HG02885 (cell line): Measurements from ENCODE around the gene GNA15.
"Not testable (repeated sequence)": the region's sequence is repeated elsewhere in the genome, so short reads cannot be mapped to it uniquely, and the experiment has no call there.

Source experiments
- ATAC-seq: cut with Tn5 transposase; IDR thresholded peaks from one replicate; pipeline ENCODE4 v1.9.1; 2021; ENCODE audit warnings: mild to moderate bottlenecking; ENCODE audit not compliant: unreplicated experiment, poor library complexity

The GNA15 gene, protein sequence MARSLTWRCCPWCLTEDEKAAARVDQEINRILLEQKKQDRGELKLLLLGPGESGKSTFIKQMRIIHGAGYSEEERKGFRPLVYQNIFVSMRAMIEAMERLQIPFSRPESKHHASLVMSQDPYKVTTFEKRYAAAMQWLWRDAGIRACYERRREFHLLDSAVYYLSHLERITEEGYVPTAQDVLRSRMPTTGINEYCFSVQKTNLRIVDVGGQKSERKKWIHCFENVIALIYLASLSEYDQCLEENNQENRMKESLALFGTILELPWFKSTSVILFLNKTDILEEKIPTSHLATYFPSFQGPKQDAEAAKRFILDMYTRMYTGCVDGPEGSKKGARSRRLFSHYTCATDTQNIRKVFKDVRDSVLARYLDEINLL

GRCh38 chr19:3135961-3136683, at the start of gene GNA15:
TSS of gene GNA15 (plus strand) at chr19:3136033. CDS start at chr19:3136451, 418 bp downstream.
- ATAC-seq: no peak

GRCh38 chr19:3087769-3088168, 48.1 kb upstream of the GNA15 start:
- ATAC-seq: no peak

GRCh38 chr19:3089299-3089855, 46.5 kb upstream of the GNA15 start:
- ATAC-seq: not testable (repeated sequence)

- peak; percentile 20 for ATAC-seq
These were observed 41.0 kb upstream of the GNA15 start for GRCh38 chr19:3094601-3095440.

DNA sequence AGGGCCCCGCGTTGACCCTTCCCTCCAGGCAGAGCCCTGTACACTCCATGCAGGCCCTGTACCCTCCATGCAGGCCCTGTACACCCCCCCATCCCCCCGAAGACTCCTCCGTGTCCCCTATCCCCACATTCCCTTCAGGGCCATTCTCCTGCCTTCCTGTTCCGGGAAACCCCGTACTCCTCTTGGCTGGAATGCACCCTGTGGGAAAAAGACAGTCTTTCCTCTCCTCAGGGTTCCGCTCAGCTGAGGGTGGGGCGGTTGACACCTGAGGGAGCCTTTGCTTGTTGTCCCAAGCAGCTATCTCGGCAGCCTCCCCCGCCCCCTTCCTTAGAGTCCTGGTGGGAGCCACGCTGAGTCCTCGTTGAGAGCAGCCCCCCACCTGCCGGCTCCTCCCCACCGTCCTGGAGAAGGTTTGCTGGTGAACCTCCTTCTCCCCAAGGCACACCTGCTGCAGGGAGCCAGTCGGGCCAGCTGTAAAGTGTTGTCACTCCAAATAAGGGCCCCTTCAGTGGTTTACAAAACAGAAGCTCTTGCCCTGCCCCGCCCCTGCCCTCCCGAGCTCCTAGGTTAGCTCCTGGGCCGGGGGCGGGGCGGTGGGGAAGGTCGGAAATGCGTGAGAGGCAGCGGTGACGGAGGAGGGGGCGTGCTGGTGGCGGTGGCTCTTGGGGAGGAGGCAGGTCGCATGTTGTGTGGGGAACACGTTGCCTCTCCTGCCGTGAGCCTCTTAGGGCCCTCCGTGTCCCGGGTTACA, 40.2 kb upstream of the GNA15 start:
- ATAC-seq: no peak

GRCh38 chr19:3096267-3096901, 39.4 kb upstream of the GNA15 start:
- no peak for ATAC-seq

DNA sequence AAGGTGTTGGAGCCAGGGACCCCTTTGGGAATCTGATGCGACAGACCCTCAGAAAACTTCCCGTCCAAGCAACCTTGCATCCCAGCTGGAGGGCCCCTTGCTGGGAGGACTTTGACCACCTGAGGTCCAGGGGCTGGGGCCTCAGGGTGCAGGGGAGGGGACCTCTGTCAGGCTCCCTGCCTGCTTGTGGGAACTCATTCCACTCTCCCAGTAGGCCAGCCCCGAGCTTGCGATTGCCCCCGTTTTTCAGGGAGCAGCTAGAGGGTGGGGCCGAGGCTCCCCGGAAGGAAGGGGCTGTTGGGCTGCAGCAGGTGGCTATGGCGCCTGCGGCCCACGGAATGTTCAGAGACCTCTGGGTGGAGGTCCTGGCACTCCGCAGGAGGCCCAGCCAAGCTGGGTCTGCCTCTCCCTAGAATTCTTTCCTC, 38.9 kb upstream of the GNA15 start:
- ATAC-seq: no peak

GRCh38 chr19:3097442-3097871, 38.4 kb upstream of the GNA15 start:
- no peak for ATAC-seq

- no peak for ATAC-seq
These were observed 37.7 kb upstream of the GNA15 start for GRCh38 chr19:3098141-3098514.

GRCh38 chr19:3098515-3099346, 37.1 kb upstream of the GNA15 start:
- no peak for ATAC-seq

- no peak for ATAC-seq
These were observed 36.3 kb upstream of the GNA15 start for GRCh38 chr19:3099347-3100145.

DNA sequence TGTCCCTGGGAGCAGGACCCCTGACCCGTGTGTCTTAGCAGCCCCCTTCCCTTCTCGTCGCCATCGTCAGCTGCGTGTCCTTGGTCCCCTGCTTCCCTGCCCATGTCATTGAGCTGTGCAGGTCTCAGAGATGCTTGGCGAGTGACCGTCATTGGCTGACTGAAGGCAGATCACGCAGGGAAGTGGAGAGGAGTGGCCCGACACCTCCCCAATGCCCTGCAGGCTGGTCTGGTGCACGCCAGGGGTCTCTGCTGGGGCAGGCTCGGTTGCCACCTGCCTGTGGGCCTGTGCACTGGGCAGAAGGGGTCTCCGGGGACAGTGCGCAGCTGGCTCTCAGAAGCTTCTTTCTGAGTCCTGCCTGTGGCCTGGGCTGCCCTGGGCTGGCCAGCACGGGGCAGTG, 35.5 kb upstream of the GNA15 start:
- ATAC-seq: no peak

DNA sequence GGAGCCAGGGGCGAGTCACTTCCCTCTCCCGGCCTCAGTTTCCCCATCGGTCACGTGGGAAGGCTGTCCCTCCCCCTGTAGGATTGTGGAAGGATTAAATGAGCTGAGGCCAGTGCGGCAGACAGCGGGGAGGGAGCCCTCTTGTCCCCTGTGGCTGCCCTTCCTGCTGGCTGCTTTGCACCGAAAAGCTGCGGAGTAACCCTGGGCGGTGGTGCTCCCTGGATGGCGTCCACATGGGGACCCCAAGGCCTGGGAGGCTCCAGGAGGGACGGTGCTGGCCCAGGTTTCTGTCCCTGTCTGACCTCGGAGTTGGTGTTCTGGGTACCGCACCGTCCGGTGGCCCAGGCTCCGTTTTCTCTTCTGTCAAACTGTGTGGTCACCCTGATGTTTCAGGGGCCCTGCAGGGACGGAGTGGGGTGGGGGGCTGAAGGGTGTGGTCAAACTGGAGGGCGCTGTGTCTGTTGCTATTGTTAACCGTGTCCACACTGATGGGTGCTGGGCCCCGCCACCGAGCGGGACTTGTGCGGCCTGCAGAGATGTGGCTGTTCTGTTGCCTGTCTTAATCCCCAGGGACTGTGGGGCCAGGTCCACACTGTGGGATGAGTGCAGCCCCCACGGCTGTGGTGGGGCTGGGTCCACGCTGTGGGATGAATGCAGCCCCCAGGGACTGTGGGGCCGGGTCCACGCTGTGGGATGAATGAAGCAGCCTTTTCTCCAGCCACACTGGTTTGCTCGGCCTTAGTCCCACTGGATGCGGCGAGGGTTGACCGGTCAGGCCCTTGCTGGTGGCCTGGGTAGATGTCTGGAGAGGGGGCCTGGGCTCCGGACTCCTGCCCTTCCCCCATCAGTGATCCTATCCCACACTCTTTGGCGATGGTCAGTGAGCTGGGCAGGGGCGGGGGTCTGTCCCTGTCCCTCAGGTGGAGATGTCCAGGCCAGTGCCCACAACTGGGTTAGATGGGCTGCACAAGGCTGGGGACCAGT, 34.8 kb upstream of the GNA15 start:
- no peak for ATAC-seq

DNA sequence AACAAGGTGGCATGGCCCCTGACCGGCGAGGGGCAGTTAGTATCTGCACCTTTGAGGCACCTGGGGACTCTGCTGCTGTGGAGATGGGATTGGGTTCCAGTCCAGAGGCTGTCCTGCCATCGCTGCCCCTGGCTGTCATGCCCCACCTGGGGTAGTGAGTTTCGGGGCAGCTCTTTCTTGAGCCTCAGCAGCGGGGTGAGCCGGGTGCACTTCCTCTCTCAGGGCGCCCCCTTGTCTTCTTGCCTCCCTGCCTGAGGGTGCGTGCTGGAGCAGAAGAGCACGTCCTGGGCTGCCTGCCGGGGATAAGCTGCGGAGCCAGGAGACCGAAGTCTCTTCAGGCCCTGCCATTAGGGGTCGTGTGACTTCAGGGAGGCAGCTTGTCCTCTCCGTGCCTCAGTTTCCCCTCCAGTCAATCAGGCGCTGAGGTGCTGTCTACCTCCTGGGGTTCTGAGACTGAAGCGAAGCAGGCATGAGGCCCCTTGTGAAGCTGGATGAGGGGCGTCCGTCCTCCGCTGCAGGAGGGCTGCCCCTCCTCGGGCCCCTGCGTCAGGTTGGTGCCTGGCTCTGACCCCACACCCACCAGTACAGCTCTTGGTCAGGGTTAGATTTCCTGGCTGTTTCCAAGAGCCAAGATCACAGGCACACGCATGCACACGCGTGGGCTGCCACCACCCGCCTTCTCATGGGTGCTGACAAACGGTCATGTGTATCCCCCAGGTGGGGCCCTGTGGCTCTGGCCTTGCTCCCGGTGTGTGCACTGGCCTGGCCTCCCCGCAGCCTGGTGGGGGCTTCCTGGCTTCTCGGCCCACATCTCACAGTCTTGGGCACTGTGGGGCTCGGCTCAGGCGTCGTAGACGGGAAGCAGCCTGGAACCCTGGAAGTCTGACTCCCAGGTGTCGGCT, 33.3 kb upstream of the GNA15 start:
- ATAC-seq: no peak

GRCh38 chr19:3104708-3104983, 31.2 kb upstream of the GNA15 start:
- ATAC-seq: no peak
